Muscle of arm (tissue), 14 donors: ENCODE results near the gene SLC4A11. TPM values are rescaled to one million over a fixed set of nuclear protein-coding genes. Genes with fewer than 3 reads are reported as not detected.
A peak's percentile ranks its signal among the peaks of the same experiment; 100 is the strongest.

ENCODE experiments used
- DNase-seq: peaks from one replicate; pipeline ENCODE4 v3.0.0-alpha.2; 2013
- long read RNA-seq, 11 donors: transcript quantifications; one replicate each; lab custom pipeline, GENCODE V29; 2026
- polyA plus RNA-seq, 12 donors: library from polyadenylated mRNA; unstranded; fragments of 120-200 nt; gene quantifications; one replicate each; pipeline ENCODE4 v1.2.1, GENCODE V29; 2013; ENCODE audit not compliant: insufficient read length in 12 of 12

Gene SLC4A11
- polyA plus RNA-seq = 1 to 10 TPM in 5 of 12 donors, under 1 TPM in 5, not detected in 2; 0.53 to 1.9 (median 0.95) TPM
- long read RNA-seq, donor 1 = 0 reads
- long read RNA-seq, donor 2 = 0 reads
- long read RNA-seq, donor 3 = 0 reads
- long read RNA-seq, donor 4 = 0 reads
- long read RNA-seq, donor 5 = 0 reads
- long read RNA-seq, donor 6 = 0 reads
- long read RNA-seq, donor 7 = 0 reads
- long read RNA-seq, donor 8 = 0 reads
- long read RNA-seq, donor 9 = 0 reads
- long read RNA-seq, donor 10 = 0 reads
- long read RNA-seq, donor 11 = 0 reads

DNA sequence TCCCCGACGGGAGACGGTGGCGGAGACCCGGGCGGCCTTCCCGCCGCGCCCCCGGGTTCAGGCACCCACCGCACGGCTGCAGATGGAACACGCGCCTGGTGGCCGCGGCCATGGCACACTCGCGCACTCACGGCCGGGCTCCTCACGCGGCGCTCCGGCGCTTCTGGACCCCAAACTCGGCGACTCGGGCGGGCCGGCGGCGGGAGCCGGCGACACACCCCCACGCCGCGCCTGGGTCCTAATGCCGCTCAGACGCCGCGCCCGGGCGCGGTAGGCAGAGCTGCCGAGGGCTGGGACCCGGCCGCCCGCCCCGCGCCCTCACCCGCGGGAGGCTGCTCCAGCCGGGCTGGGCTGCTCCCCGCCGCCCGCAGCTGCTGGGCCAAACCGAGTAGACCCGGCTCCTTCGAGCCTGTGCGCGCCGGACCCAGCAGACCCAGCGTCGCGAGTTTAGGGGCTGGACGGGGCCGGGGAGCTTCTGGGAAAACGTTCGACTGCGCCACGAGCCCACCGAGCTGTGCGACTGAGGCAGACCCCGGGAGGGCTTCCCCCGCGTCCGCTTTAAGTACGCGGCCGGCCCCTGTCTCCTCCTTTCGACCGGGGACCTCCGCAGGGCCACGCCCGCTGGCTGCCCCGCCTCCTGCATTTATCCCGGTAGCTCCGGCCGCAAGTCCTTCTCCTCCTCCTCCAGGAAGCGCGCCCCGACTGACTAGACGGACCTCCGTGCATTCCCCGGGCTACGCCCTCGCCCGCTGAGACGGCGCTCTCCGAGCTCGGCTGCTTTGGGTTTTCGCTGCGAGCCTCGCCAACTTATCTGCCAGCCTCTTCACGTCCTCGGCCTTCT, at the start of gene SLC4A11:
TSS of gene SLC4A11 (minus strand) at position 165 of the 841 bp plus-strand sequence. CDS start at position 112, 53 bp downstream.
- DNase-seq = no peak

- DNase-seq = no peak
These were observed 44.3 kb upstream of the SLC4A11 start for GRCh38 chr20:3283222-3283820.

GRCh38 chr20:3282271-3283221, 43.6 kb upstream of the SLC4A11 start:
- DNase-seq = no peak

DNA sequence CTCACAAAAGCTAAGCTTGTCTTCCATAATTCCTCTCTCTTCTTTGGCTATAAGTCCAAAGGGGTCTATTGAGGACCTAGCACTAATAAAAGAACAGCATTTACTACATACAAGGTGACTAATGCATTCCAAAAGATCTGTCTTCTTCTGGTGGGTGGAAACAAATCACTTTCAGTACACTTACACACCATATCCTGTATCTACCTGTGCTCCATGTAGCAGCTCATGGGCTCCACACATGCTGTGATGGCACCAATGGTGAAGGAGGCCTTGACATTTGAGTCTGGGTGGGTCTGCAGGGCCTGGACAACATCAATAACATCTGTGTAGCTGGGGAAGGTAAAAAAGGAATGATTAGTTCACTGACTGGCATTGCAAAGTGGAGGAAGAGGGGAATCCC, 42.4 kb upstream of the SLC4A11 start:
- DNase-seq = no peak

DNA sequence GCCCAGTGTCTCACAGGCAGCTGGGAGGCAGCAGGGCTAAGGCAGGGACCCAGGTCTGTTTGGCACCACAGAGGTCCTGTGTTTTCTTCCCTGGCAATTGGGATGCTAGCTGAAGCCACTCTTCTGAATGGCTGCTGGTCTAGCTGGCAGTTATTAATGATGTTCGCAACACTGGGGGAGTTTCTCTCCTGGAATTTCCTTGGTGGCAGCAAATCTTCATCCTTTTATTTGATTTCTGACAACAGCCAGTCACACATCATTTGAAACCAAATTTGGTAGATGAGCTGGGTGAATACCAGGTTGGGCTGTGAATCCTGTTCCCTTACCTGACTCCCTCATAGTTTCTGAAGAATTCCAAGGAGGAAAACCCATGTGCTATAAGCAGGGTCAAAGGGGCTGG, 40.8 kb upstream of the SLC4A11 start:
- DNase-seq = no peak

- no peak for DNase-seq
These were observed 38.9 kb upstream of the SLC4A11 start for GRCh38 chr20:3277686-3278465.

- no peak for DNase-seq
These were observed 37.7 kb upstream of the SLC4A11 start for GRCh38 chr20:3276680-3277015.

DNA sequence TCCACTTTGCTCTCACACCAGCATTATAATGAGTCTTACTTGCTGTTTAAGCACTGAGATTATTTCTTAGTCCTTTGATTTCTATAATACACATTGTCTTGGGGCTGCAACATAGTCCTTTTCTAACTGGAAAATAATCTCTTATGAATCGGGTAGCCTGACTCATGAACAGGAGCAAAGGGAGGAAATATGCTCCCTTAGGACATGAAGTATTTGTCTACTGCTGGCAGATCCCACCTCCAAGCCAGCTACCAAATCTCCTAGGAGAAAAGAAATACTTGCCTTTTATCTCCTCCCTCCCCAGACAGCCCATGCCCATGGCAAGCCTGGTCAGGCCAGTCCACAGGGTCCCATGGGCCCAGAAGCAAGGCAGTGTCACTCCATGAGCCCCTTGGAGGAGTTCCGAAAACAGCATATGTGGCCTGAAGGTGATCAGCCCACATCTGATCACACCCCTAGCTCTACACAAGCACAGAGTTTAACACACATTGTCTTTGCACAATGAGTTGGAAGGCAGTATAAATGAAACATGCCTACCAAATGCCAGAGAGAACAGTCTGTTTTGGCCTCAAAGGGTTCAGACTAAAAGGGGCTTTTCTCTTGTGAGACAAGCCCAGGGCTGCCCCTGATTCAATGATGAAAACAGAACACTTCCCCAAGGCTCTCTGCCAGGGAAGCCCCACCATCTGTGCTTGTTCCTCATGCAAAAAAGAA, 37.1 kb upstream of the SLC4A11 start:
- no peak for DNase-seq

- DNase-seq = no peak
These were observed 36.3 kb upstream of the SLC4A11 start for GRCh38 chr20:3275064-3275935.

DNA sequence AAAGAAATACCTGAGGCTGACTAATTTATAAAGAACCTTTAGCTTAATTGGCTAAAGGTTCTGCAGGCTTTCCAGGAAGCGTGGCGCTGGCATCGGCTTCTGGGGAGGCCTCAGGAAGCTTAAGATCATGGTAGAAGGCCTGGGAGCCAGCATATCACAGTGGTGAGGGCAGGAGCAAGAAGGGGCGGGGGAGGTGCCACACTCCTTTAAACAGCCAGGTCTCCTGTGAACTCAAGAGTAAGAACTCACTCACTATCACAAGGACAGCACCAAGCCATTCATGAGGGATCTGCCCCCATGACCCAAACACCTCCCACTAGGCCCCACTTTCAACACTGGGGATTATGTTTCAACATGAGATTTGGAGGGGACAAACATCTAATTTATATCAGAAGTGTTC, 34.4 kb upstream of the SLC4A11 start:
- no peak for DNase-seq

DNA sequence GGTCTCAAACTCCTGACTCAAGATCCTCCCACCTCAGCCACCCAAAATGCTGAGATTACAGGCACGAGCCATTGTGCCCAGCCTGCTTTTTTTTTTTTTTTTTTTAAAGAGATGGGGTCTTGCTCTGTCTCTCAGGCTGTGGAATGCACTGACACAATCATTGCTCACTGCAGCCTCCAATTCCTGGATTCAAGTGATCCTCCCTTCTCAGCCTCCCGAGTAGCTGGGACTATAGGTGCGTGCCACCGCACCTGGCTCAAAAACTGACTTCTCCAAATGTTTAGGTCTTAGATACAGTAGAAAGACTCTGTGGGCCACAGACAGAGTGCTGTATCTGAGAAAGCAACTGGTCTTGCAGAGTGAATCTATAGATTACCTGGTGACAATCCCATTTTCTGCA, 31.1 kb upstream of the SLC4A11 start:
- no peak for DNase-seq

DNA sequence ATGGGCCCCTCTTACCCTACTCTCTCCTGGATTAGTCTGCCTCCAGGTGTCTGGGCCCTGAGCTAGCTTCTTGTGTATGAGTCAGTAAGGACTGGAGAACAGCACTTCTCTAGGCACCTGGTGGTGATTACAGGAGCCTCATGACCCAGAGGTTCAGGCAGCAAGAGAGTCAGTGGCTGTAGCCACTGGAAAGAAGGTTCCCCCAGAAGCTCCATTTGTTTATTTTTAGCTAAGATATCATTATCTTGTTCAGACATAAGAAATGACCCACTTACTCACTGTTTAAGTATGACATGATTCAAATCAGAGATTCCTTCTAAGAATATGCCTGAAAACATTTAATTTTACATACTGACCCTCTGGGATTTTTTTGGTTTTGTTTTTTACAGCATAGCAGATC, 23.6 kb upstream of the SLC4A11 start:
- DNase-seq = no peak

GRCh38 chr20:3258429-3258828, 19.4 kb upstream of the SLC4A11 start:
- DNase-seq = no peak

DNA sequence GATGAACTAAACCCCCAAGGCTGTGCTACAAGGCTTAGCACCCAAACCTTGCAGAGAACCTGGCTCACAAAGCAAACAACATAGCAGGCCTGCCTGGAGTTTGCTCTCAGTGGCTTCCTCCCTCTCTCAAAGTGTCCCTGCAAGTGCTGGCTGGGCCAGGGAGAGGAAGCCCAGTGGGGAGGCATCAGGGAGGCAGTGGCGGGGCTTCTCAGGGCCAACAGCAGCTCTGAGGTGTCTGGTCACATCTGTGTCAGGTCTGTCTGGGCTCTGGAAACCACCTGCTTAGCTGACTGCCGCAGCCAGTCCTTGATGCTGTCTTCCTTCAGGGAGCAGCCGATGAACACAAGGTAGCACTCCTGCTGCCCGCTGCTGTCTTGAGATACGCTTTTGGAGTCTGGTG, 16.7 kb upstream of the SLC4A11 start:
- DNase-seq = no peak

GRCh38 chr20:3251806-3252205, 12.8 kb upstream of the SLC4A11 start:
- DNase-seq = no peak

- DNase-seq = no peak
These were observed 11.1 kb upstream of the SLC4A11 start for GRCh38 chr20:3250091-3250504.

GRCh38 chr20:3248993-3249347, 10.0 kb upstream of the SLC4A11 start:
- no peak for DNase-seq

- DNase-seq = peak; percentile 31
These were observed 9.4 kb upstream of the SLC4A11 start for GRCh38 chr20:3248167-3248992.
